Ovary (tissue), 9 donors: Measurements from ENCODE around the gene FAM234B. TPM values are rescaled to one million over a fixed set of nuclear protein-coding genes. Genes with fewer than 3 reads are reported as not detected.

Experiments
- DNase-seq, 5 donors: peaks; one replicate each; pipeline ENCODE4 v3.0.0-alpha.2; 2019 to 2020
- H3K27ac ChIP-seq, 2 donors: fragments of 200-600 bp; one replicate each; pipeline versions ENCODE4 v1.5.1 to v1.8.0; 2019 to 2022
- H3K27me3 ChIP-seq: fragments of 200-600 bp; one replicate; pipeline ENCODE4 v1.8.0; 2022
- H3K36me3 ChIP-seq: fragments of 200-600 bp; sonication (generic); one replicate; pipeline ENCODE4 v1.5.1; 2019
- H3K4me1 ChIP-seq: one replicate; pipeline ENCODE4 v1.8.1; 2013; ENCODE audit warnings: mild to moderate bottlenecking, moderate library complexity; ENCODE audit not compliant: insufficient read depth
- H3K4me3 ChIP-seq: fragments of 200-600 bp; sonication (generic); one replicate; pipeline ENCODE4 v1.5.1; 2017
- H3K9me3 ChIP-seq, 2 donors: fragments of 200-600 bp in 1 of 2; sonication (generic) in 1 of 2; one replicate each; pipeline versions ENCODE4 v1.5.1 to v1.8.1; 2013 to 2019; ENCODE audit warnings: mild to moderate bottlenecking in 1 of 2, moderate library complexity in 1 of 2
- EP300 ChIP-seq: sonication (generic); formaldehyde crosslinking; IDR thresholded peaks from one replicate; pipeline ENCODE4 v1.6.1; 2017; ENCODE audit warnings: antibody characterized with exemption
- POLR2A ChIP-seq: fragments of 450-650 bp; IDR thresholded peaks from one replicate; pipeline ENCODE4 v1.6.1; 2017; ENCODE audit warnings: antibody characterized with exemption, mild to moderate bottlenecking, moderate library complexity
- WGBS, 3 donors: extraction: QIAGEN DNeasy Blood & Tissue Kit in 1 of 3; methylation state at CpG; one replicate each; pipeline versions ENCODE4 v1.1.5 to v1.1.7; 2013 to 2017; 5-methylcytosine and 5-hydroxymethylcytosine counted together
- intact Hi-C, 4 donors: fragments of 100-400 bp; cut with DNase I; formaldehyde crosslinking; loops; one replicate each; pipeline versions ENCODE4 v1.11.0 to v1.15.1; 2022 to 2023
- polyA plus RNA-seq, 2 donors: library from polyadenylated mRNA; stranded (reverse); fragments of 200-250 nt in 1 of 2; fragments of 350-450 nt in 1 of 2; fragmentation: Illumina TruSeq in 1 of 2; extraction: RNeasy Lipid Tissue Mini Kit (QIAGEN cat#74804) in 1 of 2; gene quantifications; one replicate each; pipeline ENCODE4 v1.2.3, GENCODE V29; 2013 to 2014
- total RNA-seq, 7 donors: library from RNA; depleted of rRNA in 2 of 7; stranded (reverse); fragments of >200 nt in 2 of 7; fragmentation: NEBNext Ultra II Directional in 3 of 7; extraction: Animal tissue kit (Norgen Biotek cat#: 25700) in 3 of 7; gene quantifications; one replicate each; pipeline versions ENCODE4 v1.1.0 to v1.2.4, GENCODE V29; 2016 to 2023
- TF ChIP-seq, protein P1 (sequence below), 3 donors: fragments of 450-650 bp in 2 of 3; fragments of 200-600 bp in 1 of 3; IDR thresholded peaks; one replicate each; pipeline versions ENCODE4 v1.5.1 to v1.8.0; 2016 to 2022; ENCODE audit warnings: antibody characterized with exemption in 3 of 3, mild to moderate bottlenecking in 1 of 3
- donor health status: DM: no; HTN: no; CAD: no; lungs with moderate emphysema.
- donor health status: DM: no; HTN: no; CAD: no.
- donor health status: Bipolar disorder and iron deficiency.
- donor health status: DM: yes; HTN: yes; CAD: no.
- donor health status: DM: no; HTN: no; CAD: no.
- donor health status: DM: yes; HTN: yes; CAD: no.

The FAM234B gene
- total and polyA plus RNA-seq, 9 donors, result 2.1 to 9.4 (median 5.7) TPM

DNA sequence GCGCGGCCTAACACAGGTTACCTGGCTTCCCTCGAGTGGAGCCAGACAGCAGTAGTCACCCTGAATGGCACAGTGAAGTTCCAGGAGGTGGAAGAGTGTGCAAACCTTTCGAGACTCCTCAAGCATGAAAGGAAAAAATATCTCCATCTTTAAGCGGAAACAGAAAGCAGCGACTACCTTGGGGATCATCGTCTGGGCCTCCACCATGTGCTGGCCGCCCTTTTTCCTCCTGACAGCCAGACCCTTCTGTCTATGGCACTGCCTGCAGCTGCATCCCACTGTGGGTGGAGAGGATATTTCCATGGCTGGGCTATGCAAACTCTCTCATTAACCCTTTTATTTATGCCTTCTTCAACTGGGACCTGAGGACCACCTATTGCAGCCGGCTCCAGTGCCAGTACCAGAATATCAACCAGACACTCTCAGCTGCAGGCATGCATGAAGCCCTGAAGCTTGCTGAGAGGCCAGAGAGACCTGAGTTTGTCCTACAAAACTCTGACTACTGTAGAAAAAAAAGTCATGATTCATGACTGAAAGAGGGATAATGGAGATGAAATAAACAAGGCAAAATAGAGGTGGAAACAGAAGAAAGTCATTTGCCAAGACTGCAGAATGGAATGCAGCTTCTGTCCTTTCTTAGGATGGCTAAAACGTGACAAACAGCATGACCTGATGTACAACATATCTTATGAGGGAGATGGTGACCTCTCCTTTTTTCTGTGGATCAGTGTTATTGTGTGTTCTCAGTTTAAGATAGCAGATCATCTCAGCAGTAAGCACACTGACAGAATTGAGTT, 41.7 kb upstream of the FAM234B start:
- H3K27ac ChIP-seq, result no peak overlapping the region
- intact Hi-C loops, result loop anchor here in 1 of 4 donors (10.0 kb wide), 1 partner anchor 202 kb away; no protein-coding TSS in a partner anchor
- peak overlapping the region; percentile 58 for H3K4me3 ChIP-seq
- no peak for TF ChIP-seq POLR2A
- TF ChIP-seq EP300, result no peak
- DNase-seq, result no peak
- H3K4me1 ChIP-seq, result peaks cover 3% of the 10 kb centered on the region
- H3K27me3 ChIP-seq, result no peaks in the 10 kb centered on the region
- H3K9me3 ChIP-seq, result no peaks in the 10 kb centered on the region
- WGBS, 3 donors, result 96 to 97% (median 97%) methylated on average over 10 of the region's 10 CpGs
- H3K36me3 ChIP-seq, result no peaks in the 10 kb centered on the region

DNA sequence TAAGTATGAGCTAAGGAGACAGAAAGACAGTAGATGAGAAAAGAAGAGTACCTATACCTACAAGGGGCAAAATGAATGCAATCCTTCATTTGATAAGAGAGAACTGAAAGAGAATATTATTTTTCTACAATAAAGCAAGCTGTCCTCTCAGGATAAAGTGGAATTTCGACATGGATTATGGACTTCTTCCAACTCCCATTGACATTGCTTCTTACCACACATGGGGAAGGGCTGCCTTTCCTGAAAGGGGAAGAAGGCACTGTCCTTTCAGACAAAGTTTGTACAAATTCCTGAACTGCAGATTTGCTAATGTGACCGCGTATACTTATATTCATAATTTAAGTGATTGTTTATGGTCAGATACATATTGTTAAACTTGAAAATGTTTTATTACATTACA, 39.8 kb upstream of the FAM234B start:
- no peak for TF ChIP-seq EP300
- TF ChIP-seq, protein P1, sequence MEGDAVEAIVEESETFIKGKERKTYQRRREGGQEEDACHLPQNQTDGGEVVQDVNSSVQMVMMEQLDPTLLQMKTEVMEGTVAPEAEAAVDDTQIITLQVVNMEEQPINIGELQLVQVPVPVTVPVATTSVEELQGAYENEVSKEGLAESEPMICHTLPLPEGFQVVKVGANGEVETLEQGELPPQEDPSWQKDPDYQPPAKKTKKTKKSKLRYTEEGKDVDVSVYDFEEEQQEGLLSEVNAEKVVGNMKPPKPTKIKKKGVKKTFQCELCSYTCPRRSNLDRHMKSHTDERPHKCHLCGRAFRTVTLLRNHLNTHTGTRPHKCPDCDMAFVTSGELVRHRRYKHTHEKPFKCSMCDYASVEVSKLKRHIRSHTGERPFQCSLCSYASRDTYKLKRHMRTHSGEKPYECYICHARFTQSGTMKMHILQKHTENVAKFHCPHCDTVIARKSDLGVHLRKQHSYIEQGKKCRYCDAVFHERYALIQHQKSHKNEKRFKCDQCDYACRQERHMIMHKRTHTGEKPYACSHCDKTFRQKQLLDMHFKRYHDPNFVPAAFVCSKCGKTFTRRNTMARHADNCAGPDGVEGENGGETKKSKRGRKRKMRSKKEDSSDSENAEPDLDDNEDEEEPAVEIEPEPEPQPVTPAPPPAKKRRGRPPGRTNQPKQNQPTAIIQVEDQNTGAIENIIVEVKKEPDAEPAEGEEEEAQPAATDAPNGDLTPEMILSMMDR (IDR thresholded peaks at IDR 0.05), result no peak
- TF ChIP-seq POLR2A, result no peak
- Histone ChIP-seq H3K9me3 (no peaks in the 10 kb centered on the region), H3K4me1 (no peaks in the 10 kb centered on the region), H3K4me3 (no peak overlapping the region), H3K27ac (no peak overlapping the region), H3K27me3 (no peaks in the 10 kb centered on the region), H3K36me3 (no peaks in the 10 kb centered on the region)
- no peak for DNase-seq
- WGBS, 3 donors, result 83 to 87% (median 85%) methylated on average over 3 of the region's 3 CpGs
- intact Hi-C loops, result loop anchor here in 1 of 4 donors (10.0 kb wide), 1 partner anchor 200 kb away; no protein-coding TSS in a partner anchor

DNA sequence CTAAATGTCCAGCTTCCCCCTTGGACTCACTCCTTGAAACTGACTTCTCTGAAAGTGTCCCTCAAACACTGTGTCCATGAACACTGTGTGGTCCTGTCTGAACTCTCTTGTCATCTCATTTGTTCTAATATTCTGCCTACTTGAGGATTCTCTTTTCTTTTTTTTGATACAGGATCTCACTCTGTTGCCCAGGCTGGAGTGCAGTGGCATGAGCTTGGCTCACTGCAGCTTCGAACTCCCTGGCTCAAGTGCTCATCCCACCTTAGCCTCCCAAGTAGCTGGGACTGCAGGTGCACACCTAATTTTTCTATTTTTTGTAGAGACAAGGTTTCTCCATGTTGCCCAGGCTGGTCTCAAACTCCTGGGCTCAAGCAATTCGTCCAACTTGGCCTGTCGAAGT, 39.2 kb upstream of the FAM234B start:
- Histone ChIP-seq H3K27me3 (no peaks in the 10 kb centered on the region), H3K4me1 (no peaks in the 10 kb centered on the region), H3K4me3 (no peak overlapping the region), H3K36me3 (no peaks in the 10 kb centered on the region), H3K27ac (no peak overlapping the region), H3K9me3 (no peaks in the 10 kb centered on the region)
- TF ChIP-seq POLR2A (no peak), EP300 (no peak)
- TF ChIP-seq, protein P1 (IDR thresholded peaks at IDR 0.05), result no peak
- intact Hi-C loops, result loop anchor here in 1 of 4 donors (10.0 kb wide), 1 partner anchor 200 kb away; no protein-coding TSS in a partner anchor
- DNase-seq, result no peak
- WGBS, 3 donors, result 62 to 79% (median 70%) methylated on average over 3 of the region's 3 CpGs

DNA sequence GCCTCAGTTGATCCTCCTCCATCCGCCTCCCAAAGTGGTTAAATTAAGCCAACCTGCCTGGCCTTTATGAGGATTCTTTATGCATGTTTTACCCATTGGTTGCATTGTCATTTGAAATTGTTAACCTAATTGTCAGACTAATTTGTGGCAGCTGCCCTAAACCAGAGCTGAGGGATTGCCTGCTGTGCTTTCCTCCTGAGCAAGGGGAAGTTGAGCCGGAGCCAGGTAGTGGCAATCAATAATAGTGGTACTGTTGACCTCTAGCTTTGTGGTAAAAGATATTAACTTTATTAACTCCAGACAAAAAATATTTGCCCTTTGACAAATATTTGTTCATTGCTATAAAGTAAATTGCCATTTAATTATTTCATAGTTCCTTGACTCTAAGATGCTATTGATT, 38.5 kb upstream of the FAM234B start:
- no peaks in the 10 kb centered on the region for H3K4me1 ChIP-seq
- H3K4me3 ChIP-seq, result no peak overlapping the region
- TF ChIP-seq, protein P1 (IDR thresholded peaks at IDR 0.05), result no peak
- TF ChIP-seq EP300, result no peak
- no peak for TF ChIP-seq POLR2A
- intact Hi-C loops, result loop anchor here in 1 of 4 donors (10.0 kb wide), 1 partner anchor 199 kb away; no protein-coding TSS in a partner anchor
- DNase-seq, result no peak
- H3K27me3 ChIP-seq, result no peaks in the 10 kb centered on the region
- no peak overlapping the region for H3K27ac ChIP-seq
- H3K9me3 ChIP-seq, result no peaks in the 10 kb centered on the region
- no peaks in the 10 kb centered on the region for H3K36me3 ChIP-seq
- WGBS, 3 donors, result 94 to 96% (median 94%) methylated on average over 2 of the region's 2 CpGs
